ENCODE results near the gene SLC9A5.

- TF ChIP-seq, protein P1, sequence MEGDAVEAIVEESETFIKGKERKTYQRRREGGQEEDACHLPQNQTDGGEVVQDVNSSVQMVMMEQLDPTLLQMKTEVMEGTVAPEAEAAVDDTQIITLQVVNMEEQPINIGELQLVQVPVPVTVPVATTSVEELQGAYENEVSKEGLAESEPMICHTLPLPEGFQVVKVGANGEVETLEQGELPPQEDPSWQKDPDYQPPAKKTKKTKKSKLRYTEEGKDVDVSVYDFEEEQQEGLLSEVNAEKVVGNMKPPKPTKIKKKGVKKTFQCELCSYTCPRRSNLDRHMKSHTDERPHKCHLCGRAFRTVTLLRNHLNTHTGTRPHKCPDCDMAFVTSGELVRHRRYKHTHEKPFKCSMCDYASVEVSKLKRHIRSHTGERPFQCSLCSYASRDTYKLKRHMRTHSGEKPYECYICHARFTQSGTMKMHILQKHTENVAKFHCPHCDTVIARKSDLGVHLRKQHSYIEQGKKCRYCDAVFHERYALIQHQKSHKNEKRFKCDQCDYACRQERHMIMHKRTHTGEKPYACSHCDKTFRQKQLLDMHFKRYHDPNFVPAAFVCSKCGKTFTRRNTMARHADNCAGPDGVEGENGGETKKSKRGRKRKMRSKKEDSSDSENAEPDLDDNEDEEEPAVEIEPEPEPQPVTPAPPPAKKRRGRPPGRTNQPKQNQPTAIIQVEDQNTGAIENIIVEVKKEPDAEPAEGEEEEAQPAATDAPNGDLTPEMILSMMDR (conservative IDR thresholded peaks at IDR 0.05; ENCODE audit: low read length), result no peak
- no peak for TF ChIP-seq EZH2phosphoT487 (IDR thresholded peaks at IDR 0.05; ENCODE audit: borderline replicate concordance, low read depth, low read length)
These were observed 35.4 kb upstream of the SLC9A5 start for GRCh38 chr16:67213197-67214019.

Measured in OCI-LY7 (cell line).